K562 (cell line): ENCODE data around the gene ZPBP. TPM values are rescaled to one million over a fixed set of nuclear protein-coding genes. Genes with fewer than 3 reads are reported as not detected.

ENCODE experiments used
- ATAC-seq: fragments of 200-7000 bp; cut with Tn5 transposase; 3 replicates; pipeline ENCODE4 v1.9.1; 2020; ENCODE audit warnings: moderate library complexity
- BruUV-seq: library from RNA; stranded (reverse); fragments of 400-500 nt; replicated peaks from 2 replicates; lab custom pipeline; 2021; lab: Mats Ljungman, UMichigan
- CTCF ChIA-PET: fragments of 300-600 bp; formaldehyde crosslinking; extraction: SDS; loops from one replicate; lab custom pipeline; 2021; ENCODE audit warnings: low intra/inter-chr PET ratio; lab: Yijun Ruan, JAX
- POLR2A ChIA-PET: fragments of 300-600, 350-650 bp; sonication (Branson Sonifier 250); formaldehyde crosslinking; extraction: SDS; loops from one replicate; lab custom pipeline; 2021; ENCODE audit warnings: antibody characterized with exemption, inconsistent platforms; lab: Yijun Ruan, JAX
- DNase-seq, 4 experiments: peaks; one replicate each; pipeline versions ENCODE4 v3.0.0 to v3.0.0-alpha.2; 2011 to 2018; ENCODE audit warnings: low spot score in 3 of 4, mixed read lengths in 3 of 4; ENCODE audit errors: extremely low read depth in 1 of 4
- FAIRE-seq: peaks from 2 replicates; lab custom pipeline; 2011; peaks lifted over from hg19 to GRCh38; lab: Jason Lieb, UNC
- H2AFZ ChIP-seq: 2 replicates; pipeline ENCODE4 v1.6.0; 2011; ENCODE audit warnings: low read depth, low read length, control low read depth, inconsistent platforms
- H3K27ac ChIP-seq: fragments of 200-600 bp; 3 replicates; pipeline ENCODE4 v1.8.0; 2011; ENCODE audit warnings: low read depth, mild to moderate bottlenecking, control low read depth, inconsistent platforms, low read length, moderate library complexity, mixed read lengths; ENCODE audit errors: extremely low read depth
- H3K27me3 ChIP-seq, 2 experiments: fragments of 300-600 bp in 1 of 2; 2 replicates in 1 of 2; 3 replicates in 1 of 2; pipeline versions ENCODE4 v1.6.0 to v1.8.0; 2011; ENCODE audit warnings: inconsistent platforms in 2 of 2, low read length in 2 of 2, mild to moderate bottlenecking in 1 of 2, mixed read lengths in 1 of 2, moderate library complexity in 1 of 2; ENCODE audit not compliant: control insufficient read depth in 2 of 2, insufficient read depth in 2 of 2
- H3K36me3 ChIP-seq: fragments of 300-600 bp; 3 replicates; pipeline ENCODE4 v1.8.0; 2011; ENCODE audit warnings: mild to moderate bottlenecking, low read length, inconsistent platforms; ENCODE audit not compliant: control insufficient read depth, insufficient read depth
- H3K4me1 ChIP-seq, 2 experiments: fragments of 200-600 bp in 1 of 2; replicated peaks in 1 of 2; 2 replicates in 1 of 2; 3 replicates in 1 of 2; pipeline versions ENCODE4 v1.5.1 to v1.8.0; 2011; ENCODE audit warnings: inconsistent platforms in 2 of 2, low read length in 2 of 2, mild to moderate bottlenecking in 1 of 2, mixed read lengths in 1 of 2, moderate library complexity in 1 of 2; ENCODE audit not compliant: control insufficient read depth in 2 of 2, insufficient read depth in 2 of 2
- H3K4me2 ChIP-seq: 2 replicates; pipeline ENCODE4 v1.6.1; 2011; ENCODE audit warnings: low read length, control low read depth, inconsistent platforms, mixed read lengths; ENCODE audit not compliant: insufficient read depth
- H3K4me3 ChIP-seq: fragments of 200-600 bp; sonication (generic), shearing (Covaris generic); 2 replicates; pipeline ENCODE4 v1.5.1; 2016; ENCODE audit warnings: control low read depth, inconsistent platforms
- H3K79me2 ChIP-seq: fragments of 200-600 bp; 3 replicates; pipeline ENCODE4 v1.8.0; 2011; ENCODE audit warnings: low read length, inconsistent platforms; ENCODE audit not compliant: control insufficient read depth, insufficient read depth
- H3K9ac ChIP-seq, 2 experiments: 2 replicates each; pipeline versions ENCODE4 v1.6.0 to v1.6.1; 2011; ENCODE audit warnings: low read depth in 2 of 2, low read length in 2 of 2, control low read depth in 1 of 2, inconsistent platforms in 1 of 2, mild to moderate bottlenecking in 1 of 2, mixed read lengths in 1 of 2; ENCODE audit not compliant: insufficient read depth in 1 of 2
- H3K9me1 ChIP-seq: one replicate; pipeline ENCODE4 v1.6.0; 2011; ENCODE audit warnings: inconsistent platforms, mild to moderate bottlenecking, low read length, moderate library complexity; ENCODE audit not compliant: control insufficient read depth, insufficient read depth
- H3K9me3 ChIP-seq: replicated peaks from 2 replicates; pipeline ENCODE4 v1.5.1; 2011; ENCODE audit warnings: low read depth, low read length, inconsistent platforms; ENCODE audit not compliant: control insufficient read depth, insufficient read depth
- H4K20me1 ChIP-seq: replicated peaks from 2 replicates; pipeline ENCODE4 v1.6.1; 2011; ENCODE audit warnings: low read length, inconsistent platforms, mixed read lengths; ENCODE audit not compliant: control insufficient read depth, insufficient read depth
- CAMTA2 ChIP-seq: fragments of 250-450 bp; sonication (Bioruptor Pico); conservative IDR thresholded peaks from 2 replicates; pipeline ENCODE4 v1.5.1; 2022
- CBX2 ChIP-seq: fragments of 200-600 bp; sonication (generic); IDR thresholded peaks from one replicate; pipeline ENCODE4 v1.6.1; 2012; ENCODE audit warnings: mild to moderate bottlenecking, low read length, inconsistent platforms; ENCODE audit not compliant: insufficient read depth, poor library complexity, severe bottlenecking
- DEAF1 ChIP-seq: fragments of 450-650 bp; formaldehyde crosslinking; IDR thresholded peaks from 2 replicates; pipeline ENCODE4 v1.4.0; 2020; ENCODE audit warnings: mild to moderate bottlenecking, moderate library complexity
- PATZ1 ChIP-seq: fragments of 250-450 bp; sonication (Bioruptor Pico); IDR thresholded peaks from 2 replicates; pipeline ENCODE4 v1.5.0; 2020; ENCODE audit warnings: mild to moderate bottlenecking, borderline replicate concordance
- POLR3G ChIP-seq: IDR thresholded peaks from 2 replicates; pipeline ENCODE4 v1.6.1; 2011; ENCODE audit not compliant: insufficient read length, insufficient replicate concordance; ENCODE audit errors: extremely low read depth
- SLC30A9 ChIP-seq: fragments of 250-450 bp; sonication (Bioruptor Pico); IDR thresholded peaks from 2 replicates; pipeline ENCODE4 v1.8.0; 2022; ENCODE audit warnings: mild to moderate bottlenecking, moderate library complexity
- SMARCA5 ChIP-seq: fragments of 450-650 bp; IDR thresholded peaks from 2 replicates; pipeline ENCODE4 v1.6.1; 2016
- TAF1 ChIP-seq: IDR thresholded peaks from 2 replicates; pipeline ENCODE4 v1.6.1; 2011; ENCODE audit warnings: mild to moderate bottlenecking, low read length, moderate library complexity; ENCODE audit not compliant: insufficient read depth, control insufficient read depth, severe bottlenecking; ENCODE audit errors: extremely low read depth
- ZFP30 ChIP-seq: fragments of 250-450 bp; sonication (Bioruptor Pico); IDR thresholded peaks from 2 replicates; pipeline ENCODE4 v1.8.0; 2022; ENCODE audit warnings: moderate library complexity, mild to moderate bottlenecking, inconsistent platforms, borderline replicate concordance
- ZFP36 ChIP-seq: fragments of 150-350 bp; IDR thresholded peaks from 2 replicates; pipeline ENCODE4 v1.6.1; 2018; ENCODE audit warnings: low read length, low read depth; ENCODE audit not compliant: partially characterized antibody
- ZNF165 ChIP-seq: fragments of 250-450 bp; sonication (Bioruptor Pico); IDR thresholded peaks from 2 replicates; pipeline ENCODE4 v1.4.0; 2020; ENCODE audit warnings: borderline replicate concordance
- WGBS: fragments of 100-300 bp; shearing (Covaris generic); methylation state at CpG from one replicate; pipeline ENCODE4 v1.1.6; 2016; ENCODE audit warnings: low coverage, mixed read lengths; ENCODE audit not compliant: insufficient coverage; ENCODE audit errors: missing lambda C conversion rate; 5-methylcytosine and 5-hydroxymethylcytosine counted together
- in situ Hi-C: fragments of 300-500 bp; cut with MboI; formaldehyde crosslinking; loops from 4 replicates; pipeline ENCODE4 v1.15.0; 2018; ENCODE audit warnings: inconsistent platforms, mixed read lengths
- intact Hi-C: fragments of 100-400 bp; cut with micrococcal nuclease; formaldehyde crosslinking; loops from 2 replicates; pipeline ENCODE4 v1.14.2; 2022
- polyA plus RNA-seq, 8 experiments: library from polyadenylated mRNA; depleted of rRNA in 4 of 8; stranded (reverse) in 5 of 8; unstranded in 3 of 8; fragments of >200 nt; fragmentation: Nextera tagmentation in 2 of 8; fragmentation: Illumina TruSeq in 1 of 8; extraction: Ambion mirVana in 2 of 8; extraction: Trizol in 1 of 8; gene quantifications; 2 replicates each; pipeline versions ENCODE4 v1.2.1 to v1.2.3, GENCODE V29; 2011 to 2014; ENCODE audit warnings: inconsistent platforms in 1 of 8, missing spikeins in 1 of 8
- total RNA-seq, 7 experiments: library from RNA; depleted of rRNA in 6 of 7; stranded (reverse); fragments of >200 nt in 6 of 7; fragmentation: Illumina TruSeq in 2 of 7; extraction: Trizol in 2 of 7; gene quantifications; 2 replicates each; pipeline versions ENCODE4 v1.2.1 to v1.2.3, GENCODE V29; 2011 to 2021; ENCODE audit warnings: low replicate concordance in 1 of 7
- TF ChIP-seq, protein P1 (sequence below): fragments of 450-650 bp; formaldehyde crosslinking; IDR thresholded peaks from 2 replicates; pipeline ENCODE4 v1.4.0; 2022; ENCODE audit warnings: missing genetic modification characterization

Gene ZPBP
- total and polyA plus RNA-seq, 9 of the 15 experiments (the other 6 are each of a cell fraction or from before 2014, with no cell fraction given) = not detected

DNA sequence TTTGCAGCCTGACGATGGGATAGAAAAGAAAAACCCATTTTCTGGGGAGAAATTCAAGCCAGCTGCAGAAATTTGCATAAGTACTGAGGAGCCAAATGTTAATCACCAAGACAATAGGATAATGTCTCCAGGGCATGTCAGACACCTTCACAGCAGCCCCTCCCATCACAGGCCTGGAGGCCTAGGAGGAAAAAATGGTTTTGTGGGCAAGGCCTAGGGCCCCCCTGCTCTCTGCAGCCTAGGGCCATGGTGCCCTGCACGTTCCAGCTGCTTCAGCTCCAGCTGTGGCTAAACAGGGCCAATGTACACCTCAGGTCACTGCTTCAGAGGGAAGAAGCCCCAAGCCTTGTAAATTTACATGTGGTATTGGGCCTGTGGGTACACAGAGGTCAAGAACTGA lies 161.4 kb downstream of the ZPBP start:
- no peak overlapping the region for H3K4me3 ChIP-seq
- no peak overlapping the region for H2AFZ ChIP-seq
- ATAC-seq (no peak), DNase-seq (no peak), FAIRE-seq (no peak)
- H3K36me3 ChIP-seq = no peaks in the 10 kb centered on the region
- no TSS peak for BruUV-seq
- H3K27ac ChIP-seq = no peak overlapping the region
- TF ChIP-seq ZFP36 = peak; percentile 72
- TF ChIP-seq CBX2 = no peak
- peaks cover 2% of the 10 kb centered on the region; the same call in 1 of the 2 replicates for H3K9me3 ChIP-seq
- no peaks in the 10 kb centered on the region for H3K79me2 ChIP-seq
- intact Hi-C loops = no loop called here
- 0% methylated on average over 2 of the region's 2 CpGs for WGBS
- in situ Hi-C loops = no loop called here
- CTCF ChIA-PET = no interaction called here
- no peaks in the 10 kb centered on the region for H4K20me1 ChIP-seq
- H3K27me3 ChIP-seq = no peaks in the 10 kb centered on the region
- no peaks in the 10 kb centered on the region for H3K9me1 ChIP-seq
- H3K4me1 ChIP-seq = no peaks in the 10 kb centered on the region
- no peak overlapping the region for H3K9ac ChIP-seq
- no peak overlapping the region for H3K4me2 ChIP-seq
- POLR2A ChIA-PET = no interaction called here

- H3K36me3 ChIP-seq = no peaks in the 10 kb centered on the region
- peaks cover 2% of the 10 kb centered on the region; the same call in 1 of the 2 replicates for H3K9me3 ChIP-seq
- no peak overlapping the region for H3K9ac ChIP-seq
- 8% methylated on average over 2 of the region's 2 CpGs for WGBS
- H2AFZ ChIP-seq = no peak overlapping the region
- H3K4me2 ChIP-seq = no peak overlapping the region
- H3K4me1 ChIP-seq = no peaks in the 10 kb centered on the region
- no peaks in the 10 kb centered on the region for H3K27me3 ChIP-seq
- H4K20me1 ChIP-seq = no peaks in the 10 kb centered on the region
- FAIRE-seq = no peak
- POLR2A ChIA-PET = no interaction called here
- CTCF ChIA-PET = no interaction called here
- ATAC-seq = no peak
- DNase-seq = no peak
- H3K9me1 ChIP-seq = no peaks in the 10 kb centered on the region
- BruUV-seq = no TSS peak
- no peaks in the 10 kb centered on the region for H3K79me2 ChIP-seq
- H3K27ac ChIP-seq = no peak overlapping the region
- no peak overlapping the region for H3K4me3 ChIP-seq
- in situ Hi-C loops = no loop called here
- intact Hi-C loops = no loop called here
- TF ChIP-seq DEAF1 (CRISPR knock-in tag) = no peak
- TF ChIP-seq ZFP30 (CRISPR knock-in tag) = no peak
- no peak for TF ChIP-seq CAMTA2
- TF ChIP-seq ZNF165 = no peak
- TF ChIP-seq PATZ1 (CRISPR knock-in tag) = no peak
- no peak for TF ChIP-seq SLC30A9 (CRISPR knock-in tag)
- no peak for TF ChIP-seq CBX2
- no peak for TF ChIP-seq TAF1
- TF ChIP-seq POLR3G = no peak
- no peak for TF ChIP-seq SMARCA5
- TF ChIP-seq, protein P1, sequence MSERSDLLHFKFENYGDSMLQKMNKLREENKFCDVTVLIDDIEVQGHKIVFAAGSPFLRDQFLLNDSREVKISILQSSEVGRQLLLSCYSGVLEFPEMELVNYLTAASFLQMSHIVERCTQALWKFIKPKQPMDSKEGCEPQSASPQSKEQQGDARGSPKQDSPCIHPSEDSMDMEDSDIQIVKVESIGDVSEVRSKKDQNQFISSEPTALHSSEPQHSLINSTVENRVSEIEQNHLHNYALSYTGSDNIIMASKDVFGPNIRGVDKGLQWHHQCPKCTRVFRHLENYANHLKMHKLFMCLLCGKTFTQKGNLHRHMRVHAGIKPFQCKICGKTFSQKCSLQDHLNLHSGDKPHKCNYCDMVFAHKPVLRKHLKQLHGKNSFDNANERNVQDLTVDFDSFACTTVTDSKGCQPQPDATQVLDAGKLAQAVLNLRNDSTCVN (CRISPR knock-in tag) = no peak
These were observed 164.3 kb downstream of the ZPBP start for GRCh38 chr7:49928787-49929186.
